Measurements from ENCODE around the gene ZFYVE9.
A peak's percentile ranks its signal among the peaks of the same experiment; 100 is the strongest.

Gene ZFYVE9

DNA sequence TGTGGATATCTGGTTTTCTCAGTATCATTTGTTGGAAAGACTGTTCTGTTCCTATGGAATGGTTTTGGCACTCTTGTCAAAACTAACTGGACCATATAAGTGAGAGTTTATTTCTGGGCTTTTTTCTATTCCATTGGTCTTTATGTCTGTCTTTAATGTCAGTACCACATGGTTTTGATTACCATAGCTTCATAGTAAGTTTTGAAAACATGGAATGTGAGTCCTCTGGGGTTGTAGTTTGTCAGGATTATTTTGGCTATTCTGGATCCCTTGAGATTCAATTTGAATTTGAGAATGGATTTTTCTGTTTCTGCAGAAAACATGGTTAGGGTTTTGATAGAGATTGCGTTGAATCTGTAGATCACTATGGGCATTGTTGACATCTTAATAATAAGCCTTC is 107.9 kb downstream of the ZFYVE9 start:
- DNase-seq (ENCODE audit: low spot score) = no peak

DNA sequence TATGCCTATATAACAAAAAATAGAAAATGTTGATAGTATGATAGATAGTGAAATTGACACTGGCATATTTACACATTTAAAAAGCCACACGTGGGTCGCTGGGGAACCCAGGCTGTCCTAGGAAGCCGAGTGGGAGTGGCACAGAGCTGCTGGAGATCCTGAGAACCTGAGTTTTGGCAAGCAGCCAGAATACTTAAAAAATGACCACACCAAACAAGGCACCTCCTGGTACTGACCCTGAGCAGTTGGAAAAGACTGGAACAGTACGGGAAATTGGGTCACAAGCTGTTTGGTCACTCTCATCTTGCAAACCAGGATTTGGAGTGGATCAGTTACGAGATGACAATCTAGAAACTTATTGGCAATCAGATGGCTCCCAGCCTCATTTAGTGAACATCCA is 111.5 kb downstream of the ZFYVE9 start:
- DNase-seq (ENCODE audit: low spot score) = no peak

DNA sequence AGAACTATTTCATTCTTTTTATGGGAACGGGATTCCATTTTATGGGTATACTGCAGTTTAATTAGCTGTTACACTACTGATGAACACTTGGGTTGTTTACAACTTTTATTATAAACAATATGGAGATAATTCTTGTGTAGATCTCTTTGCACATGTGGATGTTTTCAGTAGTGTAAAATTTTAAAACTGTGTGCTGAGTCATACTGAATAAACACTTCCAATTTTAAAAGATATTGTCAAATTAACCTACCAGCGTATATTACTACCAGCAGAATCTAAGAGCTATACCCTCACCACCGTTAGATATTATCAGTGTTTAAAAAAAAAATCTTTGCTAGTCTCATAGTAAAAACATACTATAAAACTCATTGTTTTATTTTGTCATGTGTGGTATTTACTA is 118.0 kb downstream of the ZFYVE9 start:
- DNase-seq (ENCODE audit: low spot score) = no peak

DNA sequence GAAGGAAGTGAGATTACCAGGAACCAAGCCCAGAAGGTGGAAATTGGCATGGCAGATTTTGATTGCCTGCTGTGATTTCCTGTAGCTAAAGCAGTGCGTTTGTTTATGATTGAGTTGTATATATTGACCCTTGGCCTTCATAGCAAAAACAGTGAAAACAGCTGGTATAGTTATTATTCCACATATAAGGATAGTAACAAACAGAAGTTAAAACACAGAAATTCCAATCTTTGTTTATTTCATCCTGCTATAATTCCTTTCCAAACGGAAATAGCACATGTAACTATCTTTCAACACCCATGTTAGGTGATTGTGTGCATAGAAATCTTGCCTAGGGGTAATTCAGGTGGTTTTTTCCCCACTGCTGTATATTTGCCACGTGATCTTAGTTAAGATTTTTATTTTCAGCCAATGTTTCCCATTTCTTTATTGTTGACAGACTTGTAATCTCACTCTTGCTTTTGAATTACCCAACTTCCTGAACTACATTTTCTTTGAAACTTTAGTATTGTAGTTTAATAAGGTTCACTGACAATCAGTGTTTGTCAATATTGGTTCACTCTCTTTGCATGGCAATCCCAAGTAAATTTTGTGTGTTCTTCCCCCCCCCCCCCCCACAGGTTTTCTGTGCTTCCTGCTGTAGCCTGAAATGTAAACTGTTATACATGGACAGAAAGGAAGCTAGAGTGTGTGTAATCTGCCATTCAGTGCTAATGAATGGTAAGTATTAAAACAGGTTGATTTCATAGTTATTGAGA is 121.4 kb downstream of the ZFYVE9 start:
- no peak for DNase-seq (ENCODE audit: low spot score)

DNA sequence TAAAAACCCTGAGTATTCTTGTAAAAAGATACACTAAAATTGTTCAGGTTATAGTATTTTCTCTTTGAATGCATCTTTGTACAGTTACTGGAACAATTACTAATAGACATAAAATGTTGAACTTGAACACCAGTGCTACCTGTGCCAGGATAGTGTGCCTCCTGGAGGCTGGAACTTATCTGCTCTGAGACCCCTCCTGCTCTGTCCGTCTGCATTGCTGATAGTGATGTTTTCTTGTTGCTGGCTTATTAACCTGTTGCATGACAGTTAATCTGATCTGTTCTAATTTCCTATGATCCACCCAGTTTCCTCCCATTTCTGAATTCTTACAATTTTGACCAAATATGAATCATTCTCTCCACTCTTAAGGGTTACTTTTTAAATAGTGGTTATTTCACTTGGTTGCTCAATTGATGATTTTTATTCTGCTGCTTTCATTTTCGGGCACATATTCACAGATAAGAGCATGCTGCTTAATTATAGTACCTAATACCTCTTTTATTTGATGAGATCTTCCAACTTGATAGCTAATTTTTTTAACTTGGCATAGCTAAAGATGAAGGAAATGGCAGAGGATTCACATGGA is 122.7 kb downstream of the ZFYVE9 start:
- DNase-seq (ENCODE audit: low spot score) = no peak

DNA sequence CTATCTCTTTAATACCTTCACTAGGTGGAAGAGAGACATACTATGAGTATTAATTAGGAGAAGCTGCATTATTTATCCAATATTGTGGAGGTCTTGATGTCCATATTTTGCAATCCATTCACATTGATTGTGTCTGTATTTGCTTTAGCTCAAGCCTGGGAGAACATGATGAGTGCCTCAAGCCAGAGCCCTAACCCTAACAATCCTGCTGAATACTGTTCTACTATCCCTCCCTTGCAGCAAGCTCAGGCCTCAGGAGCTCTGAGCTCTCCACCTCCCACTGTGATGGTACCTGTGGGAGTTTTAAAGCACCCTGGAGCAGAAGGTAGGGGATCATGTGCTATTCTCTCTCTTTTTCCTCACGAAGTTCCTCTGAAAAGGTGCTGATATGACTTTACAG is 124.6 kb downstream of the ZFYVE9 start:
- no peak for DNase-seq (ENCODE audit: low spot score)

DNA sequence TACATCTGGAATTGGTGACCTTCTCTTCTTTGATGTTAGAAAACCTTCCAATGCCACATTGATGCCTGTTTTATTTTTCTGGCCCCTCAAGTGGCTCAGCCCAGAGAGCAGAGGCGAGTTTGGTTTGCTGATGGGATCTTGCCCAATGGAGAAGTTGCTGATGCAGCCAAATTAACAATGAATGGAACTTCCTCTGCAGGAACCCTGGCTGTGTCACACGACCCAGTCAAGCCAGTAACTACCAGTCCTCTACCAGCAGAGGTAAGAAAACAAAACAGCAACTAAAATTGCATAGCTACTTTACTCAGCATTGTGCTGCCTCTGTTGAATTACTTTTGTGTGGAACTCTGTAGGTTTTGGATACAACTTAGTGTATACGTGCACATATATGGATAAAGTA is 126.5 kb downstream of the ZFYVE9 start:
- DNase-seq (ENCODE audit: low spot score) = no peak

DNA sequence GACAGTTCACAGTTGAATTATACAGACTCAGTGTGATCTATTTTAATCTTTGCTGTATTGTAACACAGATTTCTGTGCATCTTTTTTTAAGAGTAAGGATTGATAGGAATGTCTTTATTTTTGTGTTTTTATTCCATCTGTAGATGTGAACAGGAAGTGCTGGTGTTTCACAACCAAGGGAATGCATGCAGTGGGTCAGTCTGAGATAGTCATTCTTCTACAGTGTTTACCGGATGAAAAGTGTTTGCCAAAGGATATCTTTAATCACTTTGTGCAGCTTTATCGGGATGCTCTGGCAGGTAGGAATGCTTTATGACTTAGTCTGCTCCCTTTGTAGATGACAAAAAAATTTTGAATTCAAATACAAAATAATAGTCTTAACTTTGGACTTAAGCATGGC is 139.6 kb downstream of the ZFYVE9 start:
- DNase-seq (ENCODE audit: low spot score) = no peak

DNA sequence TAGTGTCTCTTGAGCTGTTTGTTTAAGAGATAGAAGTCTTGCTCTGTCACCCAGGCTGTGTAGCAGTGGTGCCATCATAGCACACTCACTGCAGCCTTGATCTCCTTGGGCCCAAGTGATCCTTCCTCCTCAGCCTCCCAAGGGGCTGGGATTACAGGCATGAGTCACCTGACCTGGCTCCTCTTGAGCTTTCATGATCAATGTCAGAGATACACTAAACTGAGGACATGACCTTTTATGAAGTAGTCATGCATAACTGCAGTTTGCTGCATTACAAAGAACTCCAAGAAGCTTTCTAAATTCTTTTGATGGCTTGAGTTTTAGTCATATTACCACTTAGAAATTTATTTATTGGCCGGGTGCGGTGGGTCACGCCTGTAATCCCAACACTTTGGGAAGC is 146.4 kb downstream of the ZFYVE9 start:
- DNase-seq (ENCODE audit: low spot score) = no peak

DNA sequence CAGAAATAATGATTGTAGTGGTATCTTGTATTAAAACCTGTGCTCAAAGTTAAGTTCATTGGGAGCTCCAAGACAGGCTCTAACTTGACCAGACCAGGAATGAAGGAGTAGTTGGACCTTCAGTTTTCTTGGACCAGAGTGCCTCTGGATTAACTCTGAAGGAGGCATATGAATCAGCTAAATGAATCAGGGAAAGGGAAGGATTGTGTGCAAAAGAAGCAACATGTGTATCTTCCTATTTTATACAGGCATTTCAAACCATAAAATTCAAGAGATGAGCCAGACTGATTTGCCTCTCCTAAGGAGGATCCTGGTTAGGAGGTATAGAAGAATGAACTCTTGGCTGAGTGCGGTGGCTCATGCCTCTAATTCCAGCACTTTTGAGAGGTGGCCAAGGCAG is 152.7 kb downstream of the ZFYVE9 start:
- DNase-seq (ENCODE audit: low spot score) = no peak

DNA sequence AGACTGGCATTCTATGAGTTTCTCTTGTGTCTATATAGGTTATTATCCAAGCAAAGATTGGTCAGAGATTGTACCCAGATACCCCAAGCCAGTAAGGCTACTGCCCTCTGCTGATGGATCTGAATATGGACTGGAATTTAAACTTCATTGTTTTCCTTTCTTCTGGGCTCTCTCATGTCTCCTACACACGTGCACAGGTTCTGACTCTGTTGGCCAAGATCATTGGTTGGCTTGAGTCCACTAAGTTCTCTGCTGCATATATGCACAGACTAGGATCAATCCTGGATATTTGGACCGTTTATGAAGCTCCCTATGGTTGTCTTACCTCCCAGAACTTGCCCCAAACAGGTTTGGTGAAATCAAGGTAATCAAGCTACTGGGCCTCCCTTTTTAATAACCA is 154.5 kb downstream of the ZFYVE9 start:
- peak; percentile 32 for DNase-seq (ENCODE audit: low spot score)

DNA sequence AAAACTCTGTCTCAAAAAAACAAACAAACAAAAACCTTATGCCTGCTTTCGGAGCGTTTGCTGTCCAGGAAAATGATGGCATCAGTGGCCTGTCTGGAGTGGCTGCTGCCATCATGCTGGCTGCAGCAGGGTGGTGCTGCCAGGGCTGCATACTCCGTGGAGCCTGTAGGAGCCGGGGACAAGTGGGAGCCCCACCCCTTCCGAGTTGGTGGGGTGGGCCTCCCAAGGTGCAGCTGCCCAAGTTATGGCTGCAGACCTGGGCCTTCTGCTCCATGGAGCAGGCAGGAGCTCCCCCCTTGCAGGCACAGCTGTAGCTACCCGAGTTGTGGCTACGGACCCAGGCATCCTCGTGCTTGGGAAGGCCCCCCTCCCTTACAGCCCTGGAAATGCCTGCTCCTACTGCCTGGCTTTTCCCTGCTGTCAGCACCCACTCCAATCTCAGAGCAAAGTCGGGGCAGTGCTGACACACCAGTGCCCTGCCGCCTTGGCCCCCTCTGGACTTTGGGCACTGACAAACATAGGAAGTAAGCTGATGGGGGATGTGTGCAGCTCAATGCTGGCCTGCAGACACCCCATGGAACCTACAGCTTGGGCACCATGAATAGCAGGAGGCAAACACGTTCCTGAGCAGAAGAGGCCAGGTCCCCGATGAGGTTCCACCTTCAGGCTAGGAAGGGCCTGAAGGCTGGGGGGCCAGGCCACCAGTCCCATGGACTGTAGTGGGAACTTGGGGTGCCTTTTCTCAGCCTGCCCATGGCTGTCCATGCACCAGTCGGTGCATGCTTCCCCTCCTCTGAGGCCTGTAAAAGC is 163.7 kb downstream of the ZFYVE9 start:
- DNase-seq (ENCODE audit: low spot score) = no peak

DNA sequence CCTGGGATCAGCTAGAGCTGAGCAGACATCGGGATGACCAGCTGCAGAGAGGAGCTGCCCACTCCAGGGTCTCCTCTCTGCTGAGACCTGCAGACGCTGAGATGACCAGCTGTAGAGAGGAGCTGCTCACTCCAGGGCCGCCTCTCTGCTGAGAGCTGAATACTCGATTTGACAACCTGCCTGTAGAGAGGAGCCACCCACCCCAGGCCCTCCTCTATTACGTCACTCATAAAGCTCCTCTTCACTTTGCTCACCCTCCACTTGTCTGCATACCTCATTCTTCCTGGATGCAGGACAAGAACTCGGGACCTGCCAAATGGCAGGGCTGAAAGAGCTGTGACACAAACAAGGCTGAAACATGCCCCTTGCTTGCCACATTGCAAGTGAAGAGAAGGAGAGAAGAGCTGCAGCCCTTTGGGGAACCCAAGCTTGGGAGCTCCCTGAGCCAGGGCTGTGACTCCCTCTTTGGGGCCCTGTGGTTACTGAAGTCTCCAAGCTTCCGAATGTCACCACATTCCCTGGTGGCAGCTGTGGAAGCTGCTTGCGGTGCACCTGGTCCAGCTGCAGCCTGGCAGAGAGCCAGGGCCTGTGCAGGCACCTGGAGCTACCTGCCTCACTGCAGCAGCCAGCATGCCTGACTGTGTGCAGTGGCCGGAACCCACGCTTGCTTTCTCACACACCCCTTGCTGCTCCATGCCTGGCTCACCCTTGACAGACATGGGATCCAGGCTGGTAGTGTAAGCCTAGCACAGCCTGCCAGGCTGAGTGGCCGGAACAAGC is 164.5 kb downstream of the ZFYVE9 start:
- no peak for DNase-seq (ENCODE audit: low spot score)

DNA sequence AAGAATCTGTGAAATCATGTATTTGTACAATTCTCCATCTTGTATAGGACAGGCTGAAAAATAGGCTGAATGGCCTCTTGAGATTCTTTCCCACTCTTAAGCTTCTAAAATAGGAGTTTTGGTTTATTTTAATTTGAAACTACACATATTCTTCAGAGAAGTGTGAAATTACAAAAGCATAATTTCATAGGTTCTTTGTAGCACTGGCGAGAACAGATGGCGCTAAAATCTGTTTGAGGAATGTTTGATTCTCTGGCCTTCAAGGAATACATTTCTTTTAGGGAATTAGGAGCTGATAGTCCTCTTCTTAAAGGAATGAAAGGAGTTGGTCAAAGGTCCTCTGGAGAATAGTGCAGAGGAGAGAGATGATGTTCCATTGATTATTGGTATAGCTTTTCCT is 179.2 kb downstream of the ZFYVE9 start:
- no peak for DNase-seq (ENCODE audit: low spot score)

DNA sequence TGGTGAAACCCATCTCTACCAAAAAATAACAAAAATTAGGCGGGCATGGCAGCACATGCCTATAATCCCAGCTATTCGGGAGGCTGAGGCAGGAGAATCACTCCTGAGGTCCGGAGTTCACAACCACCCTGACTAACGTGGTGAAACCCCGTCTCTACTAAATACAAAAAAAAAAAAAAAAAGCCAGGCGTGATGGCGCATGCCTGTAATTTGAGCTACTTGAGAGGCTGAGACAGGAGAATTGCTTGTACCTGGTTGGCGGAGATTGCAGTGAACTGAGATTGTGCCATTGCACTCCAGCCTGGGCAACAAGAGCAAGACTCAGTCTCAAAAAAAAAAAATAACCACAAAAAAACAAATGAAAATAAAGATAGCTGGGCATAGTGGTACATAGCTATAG is 181.8 kb downstream of the ZFYVE9 start:
- DNase-seq (ENCODE audit: low spot score) = no peak

DNA sequence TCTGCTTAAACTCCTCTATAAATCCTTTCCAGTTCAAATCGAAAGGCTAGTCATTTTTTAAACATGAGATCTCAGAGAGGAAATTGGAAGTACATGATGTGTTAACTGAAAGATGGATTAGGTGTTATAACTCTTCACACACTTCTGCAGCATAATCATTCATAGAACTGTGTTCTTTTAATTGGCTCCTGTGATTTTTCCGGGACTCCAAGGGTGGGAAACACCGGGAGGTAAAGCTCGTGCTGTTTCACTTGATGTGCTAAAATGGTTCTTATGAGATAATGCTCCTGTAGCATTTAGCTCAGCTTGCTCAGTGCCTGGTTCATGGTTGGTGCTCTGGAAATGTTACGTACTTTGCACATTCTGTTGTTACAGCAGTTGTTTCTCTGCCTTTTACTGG is 183.9 kb downstream of the ZFYVE9 start:
- no peak for DNase-seq (ENCODE audit: low spot score)

DNA sequence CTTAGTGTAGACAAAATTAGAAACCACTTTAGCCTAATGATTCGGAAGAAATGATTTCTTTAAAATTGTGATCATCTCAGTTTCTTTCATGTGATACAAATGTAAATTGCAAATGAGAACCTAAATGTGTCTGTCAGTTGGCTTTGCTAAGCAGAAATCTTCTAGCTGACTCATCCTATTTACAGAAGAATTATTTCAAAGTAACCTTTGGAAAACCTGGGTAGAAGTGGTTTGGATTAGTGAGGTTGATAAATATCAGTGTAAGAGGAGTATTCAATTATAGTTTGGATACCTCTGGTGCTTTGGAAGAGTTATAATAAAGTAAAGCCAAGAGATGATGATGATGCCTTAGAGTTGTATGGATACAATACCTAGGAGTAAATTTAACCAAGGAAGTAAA is 186.7 kb downstream of the ZFYVE9 start:
- no peak for DNase-seq (ENCODE audit: low spot score)

DNA sequence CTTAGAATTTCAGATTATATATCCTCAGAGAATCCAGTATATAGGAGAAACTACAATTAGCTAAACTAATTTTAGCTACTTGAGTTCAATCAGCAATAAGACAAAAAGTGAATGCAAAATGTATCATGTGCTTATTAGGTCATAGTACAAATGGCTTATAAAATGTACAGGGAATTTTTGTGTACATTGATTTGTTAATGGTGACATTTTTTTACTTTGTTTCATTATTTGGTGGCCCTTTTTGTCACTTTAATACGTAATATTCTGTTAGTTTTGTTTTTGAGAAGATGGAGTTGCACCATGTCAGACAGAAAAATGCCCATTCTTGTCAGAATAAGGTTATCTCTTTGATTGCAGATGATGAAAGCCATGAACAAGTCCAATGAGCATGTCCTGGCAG is 190.5 kb downstream of the ZFYVE9 start:
- DNase-seq (ENCODE audit: low spot score) = no peak

DNA sequence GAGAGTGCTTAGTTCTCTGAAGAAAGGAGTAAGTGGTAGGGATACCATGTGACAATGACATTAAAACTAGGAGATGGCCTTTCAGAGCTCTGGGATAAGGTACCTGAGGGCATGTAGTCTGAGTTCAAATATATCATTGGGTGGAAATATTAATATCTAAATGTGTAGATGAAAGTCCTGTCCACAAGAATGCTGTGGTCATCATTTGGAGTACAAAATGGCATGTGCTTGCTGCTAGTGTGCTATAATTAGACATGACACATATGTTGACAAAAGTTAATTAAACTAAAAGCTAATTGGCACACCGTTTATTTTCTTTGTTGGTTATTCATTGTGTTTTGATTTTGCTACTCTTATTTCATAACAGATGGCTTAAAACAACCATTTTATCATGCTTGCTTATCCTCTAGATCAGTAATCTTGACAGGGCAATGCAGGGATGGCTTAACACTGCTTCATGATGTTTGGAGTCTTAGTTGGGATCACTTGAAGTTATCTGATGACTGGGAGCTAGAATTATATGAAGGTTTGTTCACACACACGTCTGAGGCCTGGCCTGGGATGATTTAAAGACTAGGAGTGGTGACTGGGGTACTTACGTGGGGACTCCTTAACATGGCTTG is 193.1 kb downstream of the ZFYVE9 start:
- no peak for DNase-seq (ENCODE audit: low spot score)

DNA sequence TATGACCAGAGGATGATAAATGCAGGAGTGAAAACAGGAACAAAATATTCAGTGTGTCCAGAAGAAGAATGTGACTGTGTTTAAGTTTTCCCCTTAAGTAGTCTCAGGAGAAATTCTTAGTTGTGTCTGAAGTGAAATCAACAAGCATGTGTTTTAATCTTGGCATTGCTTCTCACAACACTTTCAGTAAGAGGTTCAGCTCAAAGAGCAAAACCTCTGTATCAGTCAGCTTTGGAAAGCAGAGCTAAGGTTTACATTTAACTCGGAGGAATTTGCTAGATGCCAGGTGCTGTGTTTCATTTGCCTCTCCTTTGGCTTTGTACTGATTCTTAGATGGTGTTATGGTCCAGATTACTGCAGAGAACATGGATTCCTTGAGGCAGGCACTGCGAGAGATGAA is 195.6 kb downstream of the ZFYVE9 start:
- DNase-seq (ENCODE audit: low spot score) = no peak

DNA sequence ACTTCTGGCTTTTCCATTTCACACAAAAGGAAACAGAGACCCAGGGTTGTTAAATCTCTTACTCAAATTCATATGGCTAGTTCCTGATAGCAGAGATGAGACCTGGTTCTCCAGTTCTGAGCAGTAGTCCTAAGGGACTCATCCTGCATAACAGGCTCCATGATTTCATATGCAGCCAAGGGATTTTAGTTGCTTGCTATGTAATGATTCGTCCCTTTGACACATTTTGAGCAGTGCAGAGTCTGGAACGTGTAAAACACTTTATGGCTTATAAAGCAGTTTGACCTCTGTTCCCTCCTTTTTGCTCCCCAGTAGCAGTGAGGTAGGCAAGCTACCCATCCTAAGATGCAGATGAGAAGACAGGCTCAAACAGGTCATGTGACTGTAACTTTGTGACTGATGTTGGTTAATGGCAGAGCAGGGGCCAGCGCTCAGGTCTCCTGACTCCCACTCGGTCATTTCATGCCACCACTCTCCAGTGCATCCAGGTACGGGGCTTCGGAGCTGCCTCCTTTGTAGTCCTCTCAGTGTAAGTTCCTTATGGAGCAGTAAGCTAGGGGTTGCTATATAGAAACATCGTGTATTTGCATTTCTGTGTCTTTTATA is 199.9 kb downstream of the ZFYVE9 start:
- DNase-seq (ENCODE audit: low spot score) = no peak

DNA sequence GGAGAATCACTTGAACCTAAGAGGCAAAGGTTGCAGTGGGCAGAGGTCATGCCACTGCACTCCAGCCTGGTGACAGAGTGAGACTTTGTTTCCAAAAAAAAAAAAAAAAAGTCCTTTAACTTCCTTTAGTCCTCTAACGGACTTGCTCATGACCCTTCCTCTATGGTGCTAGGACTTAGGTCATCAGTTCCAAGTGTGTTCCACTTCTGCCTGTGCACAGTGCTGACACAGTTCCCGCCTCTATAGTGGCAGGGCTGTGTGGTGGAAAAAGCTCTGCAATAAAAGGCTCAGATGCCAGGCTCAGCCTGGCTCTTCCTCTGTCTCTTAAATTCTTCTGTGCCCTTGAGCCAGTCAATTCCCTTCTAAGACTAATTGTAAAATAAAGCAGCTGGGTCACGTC is 202.1 kb downstream of the ZFYVE9 start:
- no peak for DNase-seq (ENCODE audit: low spot score)
